HPDE6-E6E7 (cell line): ENCODE measurements around the gene TLR3.
"Not testable (repeated sequence)": the region's sequence is repeated elsewhere in the genome, so short reads cannot be mapped to it uniquely, and the experiment has no call there.

Experiments
- DNase-seq: peaks from one replicate; pipeline ENCODE4 v3.0.0; 2011; ENCODE audit warnings: missing footprints; ENCODE audit errors: extremely low spot score

The TLR3 gene

GRCh38 chr4:186047501-186047900 is 21.5 kb upstream of the TLR3 start:
- DNase-seq, result not testable (repeated sequence)

DNA sequence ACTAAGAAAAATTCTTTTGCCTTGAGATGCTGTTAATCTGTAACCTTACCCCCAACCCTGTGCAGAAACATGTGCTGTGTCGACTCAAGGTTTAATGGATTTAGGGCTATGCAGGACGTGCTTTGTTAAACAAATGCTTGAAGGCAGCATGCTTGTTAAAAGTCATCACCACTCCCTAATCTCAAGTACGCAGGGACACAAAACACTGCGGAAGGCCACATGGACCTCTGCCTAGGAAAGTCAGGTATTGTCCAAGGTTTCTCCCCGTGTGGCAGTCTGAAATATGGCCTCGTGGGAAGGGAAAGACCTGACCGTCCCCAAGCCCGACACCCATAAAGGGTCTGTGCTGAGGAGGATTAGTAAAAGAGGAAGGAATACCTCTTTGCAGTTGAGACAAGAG is 18.8 kb upstream of the TLR3 start:
- not testable (repeated sequence) for DNase-seq

DNA sequence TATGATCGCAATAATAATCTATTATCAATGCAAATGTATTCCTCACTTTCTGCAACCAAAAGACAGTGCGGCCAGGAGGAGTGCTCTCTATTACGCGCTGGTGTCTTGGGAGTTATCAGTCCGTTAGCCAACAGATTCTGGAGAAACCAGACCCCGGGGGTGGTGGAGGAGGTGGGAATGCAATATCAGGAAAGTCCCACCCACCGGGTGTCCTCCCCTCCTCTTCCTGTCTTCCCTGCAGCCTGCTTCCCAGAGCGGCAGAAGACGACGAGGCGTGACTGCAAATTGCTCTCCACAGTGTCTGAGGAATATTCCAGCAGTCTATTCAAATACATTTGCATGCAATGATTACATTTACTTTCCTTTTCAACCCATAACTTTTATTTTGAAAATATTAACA is 17.9 kb upstream of the TLR3 start:
- DNase-seq, result no peak

DNA sequence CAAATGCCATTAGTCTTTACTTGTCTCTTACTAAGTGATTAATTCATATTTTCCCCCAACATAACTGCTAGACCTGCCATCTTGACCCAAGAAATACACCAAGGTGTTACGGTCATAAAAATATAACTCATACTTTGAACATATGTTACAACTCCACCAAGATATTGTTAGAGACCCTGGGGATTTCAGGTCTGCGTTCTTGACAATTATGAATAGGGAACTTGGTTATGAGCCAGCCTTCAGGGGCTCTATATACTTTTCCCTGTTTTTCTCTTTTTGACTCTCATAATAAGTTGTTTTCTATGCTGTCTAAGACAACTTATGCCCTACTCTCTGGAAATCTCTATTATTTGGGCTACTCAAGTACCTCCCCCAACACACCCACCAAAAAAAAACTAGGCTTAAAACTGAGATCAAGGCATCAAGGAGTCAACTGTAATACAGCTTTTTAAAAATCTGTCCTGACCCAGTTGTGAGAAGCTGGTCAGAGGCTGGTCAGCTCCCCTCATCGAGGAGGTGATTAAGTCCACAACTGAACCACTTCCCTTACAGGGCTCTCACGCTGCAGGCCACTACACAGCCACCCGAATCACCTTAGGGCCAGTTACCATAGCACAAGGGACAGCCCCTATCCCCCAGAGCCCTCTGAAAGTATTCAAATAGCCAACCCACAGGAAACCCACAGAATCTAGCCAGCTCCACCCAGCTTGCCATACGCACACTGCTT is 10.5 kb upstream of the TLR3 start:
- DNase-seq, result no peak

DNA sequence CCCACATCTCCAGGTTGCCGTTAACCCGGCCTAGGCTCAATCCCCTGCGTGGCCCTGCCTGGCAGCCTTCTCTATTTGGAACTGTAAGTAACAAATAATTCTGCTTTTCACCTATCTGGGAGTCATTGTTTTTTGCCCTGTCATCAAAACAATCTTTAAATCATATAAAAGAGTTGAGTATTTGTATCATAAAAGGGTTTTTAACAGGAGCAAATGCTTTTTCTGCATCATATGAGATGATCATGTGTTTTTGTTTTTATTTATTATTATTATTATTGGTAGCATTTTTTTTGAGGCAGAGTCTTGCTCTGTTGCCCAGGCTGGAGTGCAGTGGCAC is 10.0 kb upstream of the TLR3 start:
- no peak for DNase-seq

DNA sequence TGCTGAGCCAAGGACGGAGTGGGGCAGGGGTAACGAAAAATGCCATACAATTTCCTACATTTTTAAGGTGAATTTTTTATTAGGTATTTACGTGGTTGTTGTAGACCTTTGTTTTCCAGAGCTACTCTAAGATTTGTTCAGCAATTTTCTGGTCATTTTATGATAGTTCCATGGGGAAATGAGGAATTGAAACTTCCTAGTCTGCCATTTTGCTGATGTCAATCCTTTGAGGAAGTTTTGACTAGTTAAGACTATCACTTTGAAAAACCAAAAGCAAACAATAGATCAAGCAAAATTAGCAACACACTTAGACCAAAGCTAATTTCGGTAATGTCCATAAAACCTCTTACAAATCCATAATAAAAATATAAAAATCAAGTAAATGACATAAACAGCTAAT is 7.0 kb upstream of the TLR3 start:
- DNase-seq, result no peak

GRCh38 chr4:186067757-186068385 is 1.1 kb upstream of the TLR3 start:
- DNase-seq, result no peak

DNA sequence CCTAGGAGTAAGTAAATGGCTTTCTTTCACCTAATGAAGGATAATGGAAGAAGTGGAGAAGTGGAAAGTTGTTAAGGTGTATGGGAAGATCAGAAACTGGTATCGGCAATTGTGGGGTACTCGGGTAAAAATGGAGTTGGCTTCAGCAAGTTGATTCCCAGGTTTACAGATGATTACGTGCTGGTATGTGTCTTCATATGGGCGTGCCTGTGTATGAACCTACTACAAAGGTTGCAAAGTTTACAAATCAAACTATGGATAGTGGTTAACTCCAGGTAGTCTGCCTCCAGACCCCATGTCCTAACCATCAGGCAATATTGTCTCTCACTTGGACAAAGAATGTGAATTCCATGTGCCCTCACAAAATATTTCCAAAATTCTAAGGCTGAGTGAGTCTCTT is 773 bp downstream of the TLR3 start:
- no peak for DNase-seq

GRCh38 chr4:186072516-186072915 is 3.6 kb downstream of the TLR3 start:
- no peak for DNase-seq

- no peak for DNase-seq
Observed at GRCh38 chr4:186074189-186074588, 5.2 kb downstream of the TLR3 start.

DNA sequence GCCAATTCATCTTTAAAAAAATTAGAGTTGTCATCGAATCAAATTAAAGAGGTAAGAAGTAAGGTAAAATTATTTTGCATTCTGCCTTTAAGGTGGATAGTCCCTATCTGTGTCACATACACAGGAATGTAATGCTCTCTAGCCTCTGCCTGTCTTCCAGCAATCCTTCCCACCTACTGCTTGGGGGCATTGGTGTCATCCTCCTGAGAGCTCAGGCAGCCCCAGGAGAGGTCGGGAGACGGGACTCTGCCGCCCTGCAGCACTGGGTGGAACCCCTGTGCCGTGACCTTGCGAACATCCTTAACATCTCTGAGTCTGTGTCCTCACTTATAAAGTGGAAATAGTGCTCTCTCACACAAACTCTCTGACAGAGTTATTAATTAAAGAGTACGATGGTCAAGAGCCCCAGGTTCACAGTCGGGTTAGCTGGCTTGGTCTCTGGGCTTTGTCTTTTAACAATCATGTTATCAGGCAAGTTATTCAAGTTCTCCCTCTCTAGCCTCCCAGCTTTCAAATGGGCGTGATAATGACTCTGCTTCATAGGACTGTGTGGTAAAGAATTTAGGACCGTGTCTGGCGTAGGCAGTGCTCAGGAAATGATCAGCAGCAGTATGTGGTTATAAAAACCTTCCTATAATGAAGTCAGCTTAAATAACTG is 10.2 kb downstream of the TLR3 start:
- no peak for DNase-seq

GRCh38 chr4:186079694-186080093 is 10.7 kb downstream of the TLR3 start:
- no peak for DNase-seq

DNA sequence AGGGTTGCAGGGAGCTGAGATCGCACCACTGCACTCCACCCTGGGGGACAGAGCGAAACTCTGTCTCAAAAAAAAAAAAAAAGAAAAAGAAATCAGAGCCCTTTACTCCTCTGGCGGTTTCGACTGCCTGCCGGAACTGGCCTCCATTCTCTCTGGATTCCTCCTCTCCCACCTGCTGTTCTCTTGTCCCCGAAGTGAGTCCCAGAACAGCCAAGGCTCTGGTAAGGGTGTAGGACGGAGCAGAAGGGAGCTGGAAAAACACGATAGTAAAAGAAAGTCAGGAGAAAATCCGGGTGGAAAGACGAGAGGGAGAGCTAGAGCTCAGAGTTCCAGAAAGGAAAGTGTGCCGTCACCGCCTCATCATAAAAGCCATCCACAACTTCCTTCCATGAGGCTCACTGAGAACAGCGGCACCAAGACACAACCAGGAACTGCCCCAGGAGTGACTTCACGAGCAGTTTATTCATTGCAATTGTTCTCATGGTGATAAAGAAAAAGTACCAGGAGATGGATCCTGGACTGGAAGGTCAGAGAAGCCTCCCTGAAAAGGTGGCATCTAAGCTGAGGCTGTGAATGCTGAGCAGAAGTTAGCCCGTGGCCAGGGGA is 12.3 kb downstream of the TLR3 start:
- DNase-seq, result no peak

DNA sequence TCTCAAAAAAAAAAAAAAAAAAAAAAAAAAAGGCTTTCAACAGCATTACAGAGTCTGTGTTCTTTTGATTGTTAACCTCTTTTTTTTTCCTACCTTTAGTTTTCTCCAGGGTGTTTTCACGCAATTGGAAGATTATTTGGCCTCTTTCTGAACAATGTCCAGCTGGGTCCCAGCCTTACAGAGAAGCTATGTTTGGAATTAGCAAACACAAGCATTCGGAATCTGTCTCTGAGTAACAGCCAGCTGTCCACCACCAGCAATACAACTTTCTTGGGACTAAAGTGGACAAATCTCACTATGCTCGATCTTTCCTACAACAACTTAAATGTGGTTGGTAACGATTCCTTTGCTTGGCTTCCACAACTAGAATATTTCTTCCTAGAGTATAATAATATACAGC is 13.3 kb downstream of the TLR3 start:
- no peak for DNase-seq

DNA sequence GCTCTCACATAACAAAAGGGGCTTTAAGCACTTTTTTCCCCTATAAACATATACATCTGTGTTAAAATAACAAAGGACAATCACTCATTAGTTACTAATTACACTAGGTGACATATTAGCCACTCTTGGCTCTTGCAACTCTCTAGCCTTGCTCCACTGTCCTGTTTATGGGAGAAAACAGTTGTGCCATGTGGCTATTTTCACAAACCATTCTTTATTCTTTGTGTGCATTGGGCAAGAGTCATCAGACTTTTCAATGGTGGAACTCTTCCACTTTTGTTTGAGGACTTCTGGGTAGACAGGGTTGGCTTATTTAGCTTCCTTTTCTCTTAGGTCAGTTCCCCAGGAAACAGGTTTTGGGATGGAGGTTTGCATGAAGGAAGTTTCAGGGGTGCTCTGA is 19.6 kb downstream of the TLR3 start:
- DNase-seq, result no peak

DNA sequence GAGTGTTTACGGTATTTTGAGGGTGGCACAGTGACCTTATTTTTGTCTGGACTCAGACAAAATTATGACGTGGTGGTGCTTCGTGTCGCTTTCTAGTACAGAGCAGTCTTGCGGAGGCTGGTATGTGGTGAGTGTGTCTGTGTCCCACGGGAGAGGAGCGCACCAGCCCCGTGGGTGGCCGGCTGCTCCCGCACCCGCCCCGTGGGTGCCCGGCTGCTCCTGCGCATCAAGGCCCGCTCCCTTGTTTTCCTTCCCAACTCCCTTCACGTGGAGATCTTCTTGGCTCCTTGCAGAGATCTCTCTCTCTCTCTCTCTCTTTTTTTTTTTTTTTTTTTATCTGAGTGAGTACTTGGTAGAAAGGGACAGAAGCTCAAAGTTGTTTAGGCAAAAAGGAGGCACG is 23.3 kb downstream of the TLR3 start:
- DNase-seq, result no peak

DNA sequence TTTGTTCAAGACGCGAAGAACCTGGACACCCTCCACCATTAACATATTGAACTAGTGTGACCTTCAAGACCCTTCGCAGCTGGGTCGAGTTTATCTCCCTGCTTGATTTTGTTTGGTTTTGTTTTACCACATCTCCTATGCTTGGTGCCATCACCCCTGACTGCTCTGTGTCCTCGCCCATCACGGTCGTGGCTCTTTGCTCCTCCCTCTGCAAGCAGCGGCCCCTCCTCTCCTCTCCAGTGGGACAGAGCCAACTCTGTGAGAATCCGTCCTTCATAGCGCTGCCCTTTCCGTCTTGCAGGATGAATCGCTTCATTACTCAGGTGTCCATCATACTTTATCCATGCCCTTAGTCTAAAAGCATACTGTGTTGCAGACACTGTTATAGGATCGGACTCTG is 26.4 kb downstream of the TLR3 start:
- DNase-seq, result no peak

DNA sequence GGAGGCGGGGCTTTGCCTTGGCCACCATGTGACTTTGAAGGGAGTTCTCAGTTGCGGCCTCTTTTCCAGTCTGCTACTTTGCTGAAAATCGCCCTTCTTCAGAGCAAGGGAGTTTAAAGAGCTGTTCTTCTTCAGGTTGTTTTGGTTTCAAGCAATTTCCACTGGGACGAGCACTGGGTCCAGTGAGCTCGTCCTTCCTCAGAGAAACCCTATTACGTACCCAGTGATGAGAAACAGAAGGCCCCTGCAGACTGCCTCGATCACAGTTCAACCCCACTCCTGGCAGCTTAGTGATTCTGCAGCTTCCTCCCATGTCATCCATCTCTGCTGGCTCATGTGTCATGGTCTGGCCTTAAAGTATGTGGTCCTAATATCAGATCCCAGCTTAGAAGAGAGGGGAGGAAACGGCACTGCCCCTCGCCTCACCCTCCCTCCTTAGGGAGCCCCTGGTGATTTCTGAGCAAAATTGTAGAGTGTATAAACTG is 27.8 kb downstream of the TLR3 start:
- no peak for DNase-seq

DNA sequence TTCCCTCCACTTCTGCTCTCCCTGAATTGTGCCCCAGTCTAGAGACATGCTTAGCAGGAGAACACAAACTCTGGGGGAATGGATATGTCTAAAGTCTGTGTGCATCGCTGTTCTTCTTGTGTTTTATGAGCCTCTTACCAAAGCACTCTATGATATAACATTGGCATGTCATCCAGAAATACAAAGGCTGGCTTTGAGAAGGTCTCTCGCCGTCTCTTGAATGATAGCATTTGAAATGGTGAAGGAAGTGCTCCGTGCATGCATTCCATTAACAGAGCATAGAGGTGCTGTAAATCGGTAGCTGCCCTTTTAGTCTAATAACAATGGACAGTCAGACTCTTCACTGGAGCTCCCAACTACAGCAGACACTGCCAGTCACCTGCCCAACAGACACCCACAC is 28.4 kb downstream of the TLR3 start:
- DNase-seq, result no peak

GRCh38 chr4:186102931-186103330 is 34.0 kb downstream of the TLR3 start:
- DNase-seq, result no peak

DNA sequence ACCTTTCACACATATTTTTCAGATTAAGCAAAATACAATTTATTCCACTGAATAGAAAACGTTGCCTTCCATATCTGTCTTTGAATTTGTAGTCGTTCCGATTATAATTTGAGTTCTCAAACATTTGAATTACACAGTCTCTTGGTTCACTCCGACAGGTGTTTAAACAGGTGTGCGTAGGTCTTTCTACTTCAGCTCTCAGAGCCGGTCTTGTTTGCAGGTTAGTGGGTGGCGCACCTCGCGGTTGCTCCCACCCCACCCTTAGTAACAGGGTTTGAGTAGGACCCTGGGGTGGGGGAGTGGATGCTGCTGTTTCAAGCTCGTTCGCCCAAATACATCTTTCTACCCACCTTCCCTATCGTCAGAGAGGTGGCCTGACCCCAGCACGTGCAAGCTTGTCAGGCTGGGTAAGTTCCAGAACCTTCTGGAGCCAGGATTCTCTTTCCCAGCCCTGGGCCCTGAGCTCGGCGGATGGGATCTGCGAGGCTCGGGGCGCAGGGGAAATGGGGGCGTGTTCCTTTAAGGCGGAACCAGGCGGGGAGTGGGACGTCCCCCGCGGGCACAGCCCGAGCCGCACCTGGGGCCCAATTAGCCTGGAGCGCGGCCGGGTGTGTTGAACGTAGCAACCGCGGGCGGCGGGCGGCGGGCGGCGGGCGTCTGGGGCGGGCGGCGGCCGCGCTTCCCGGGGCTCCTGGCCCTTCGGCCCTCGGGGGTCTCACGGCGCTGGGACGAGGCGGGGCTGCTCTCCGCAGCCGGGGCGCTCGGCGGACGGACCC is 35.3 kb downstream of the TLR3 start, which contains the start of gene FAM149A:
Gene FAM149A, plus strand, starts transcription at position 591 of the 776 bp plus-strand sequence.
- DNase-seq, result no peak
